ENCODE results near the gene UNC5C. TPM values are rescaled to one million over a fixed set of nuclear protein-coding genes. Genes with fewer than 3 reads are reported as not detected.
A peak's percentile ranks its signal among the peaks of the same experiment; 100 is the strongest.

UNC5C gene
- total RNA-seq, 2 donors from 2014 or later, result 4.0 to 5.9 TPM

GRCh38 chr4:95499291-95499696, 49.5 kb downstream of the UNC5C start:
- no peak for ATAC-seq
- intact Hi-C loops (cut with DNase I, micrococcal nuclease), result no loop called here
- no peak for DNase-seq

- ATAC-seq (no peak), DNase-seq (no peak)
- intact Hi-C loops (cut with DNase I, micrococcal nuclease), result no loop called here
These were observed 54.6 kb downstream of the UNC5C start for GRCh38 chr4:95494186-95494585.

GRCh38 chr4:95478679-95479078, 70.1 kb downstream of the UNC5C start:
- DNase-seq (no peak), ATAC-seq (no peak)
- intact Hi-C loops (cut with DNase I, micrococcal nuclease), result no loop called here

GRCh38 chr4:95476121-95476520, 72.7 kb downstream of the UNC5C start:
- intact Hi-C loops (cut with DNase I, micrococcal nuclease), result no loop called here
- ATAC-seq (no peak), DNase-seq (no peak)

GRCh38 chr4:95472534-95472933, 76.2 kb downstream of the UNC5C start:
- intact Hi-C loops (cut with DNase I, micrococcal nuclease), result no loop called here
- ATAC-seq (no peak), DNase-seq (no peak)

- DNase-seq (no peak), ATAC-seq (no peak)
- intact Hi-C loops (cut with DNase I, micrococcal nuclease), result no loop called here
These were observed 78.2 kb downstream of the UNC5C start for GRCh38 chr4:95470622-95471021.

- no peak for ATAC-seq
- no peak for DNase-seq
- intact Hi-C loops (cut with DNase I, micrococcal nuclease), result no loop called here
These were observed 79.2 kb downstream of the UNC5C start for GRCh38 chr4:95469617-95470016.

- intact Hi-C loops (cut with DNase I, micrococcal nuclease), result no loop called here
- ATAC-seq (peak; percentile 54), DNase-seq (no peak)
These were observed 82.0 kb downstream of the UNC5C start for GRCh38 chr4:95466791-95467190.

GRCh38 chr4:95465010-95465409, 83.8 kb downstream of the UNC5C start:
- intact Hi-C loops (cut with DNase I, micrococcal nuclease), result no loop called here
- DNase-seq (no peak), ATAC-seq (no peak)

- ATAC-seq (no peak), DNase-seq (no peak)
- intact Hi-C loops (cut with DNase I, micrococcal nuclease), result no loop called here
These were observed 85.9 kb downstream of the UNC5C start for GRCh38 chr4:95462921-95463320.

- DNase-seq (no peak), ATAC-seq (no peak)
- intact Hi-C loops (cut with DNase I, micrococcal nuclease), result no loop called here
These were observed 91.4 kb downstream of the UNC5C start for GRCh38 chr4:95457353-95457752.

GRCh38 chr4:95450294-95450693, 98.5 kb downstream of the UNC5C start:
- intact Hi-C loops (cut with DNase I, micrococcal nuclease), result no loop called here
- DNase-seq (no peak), ATAC-seq (no peak)

- ATAC-seq (no peak), DNase-seq (no peak)
- intact Hi-C loops (cut with DNase I, micrococcal nuclease), result no loop called here
These were observed 102.6 kb downstream of the UNC5C start for GRCh38 chr4:95446173-95446572.

GRCh38 chr4:95445251-95445650, 103.5 kb downstream of the UNC5C start:
- DNase-seq, result no peak
- intact Hi-C loops (cut with DNase I, micrococcal nuclease), result no loop called here
- ATAC-seq, result no peak

GRCh38 chr4:95444812-95445211, 104.0 kb downstream of the UNC5C start:
- ATAC-seq, result no peak
- no peak for DNase-seq
- intact Hi-C loops (cut with DNase I, micrococcal nuclease), result no loop called here

- ATAC-seq (no peak), DNase-seq (no peak)
- intact Hi-C loops (cut with DNase I, micrococcal nuclease), result no loop called here
These were observed 108.9 kb downstream of the UNC5C start for GRCh38 chr4:95439896-95440295.

- DNase-seq (no peak), ATAC-seq (no peak)
- intact Hi-C loops (cut with DNase I, micrococcal nuclease), result no loop called here
These were observed 109.7 kb downstream of the UNC5C start for GRCh38 chr4:95439071-95439470.

GRCh38 chr4:95432466-95432865, 116.3 kb downstream of the UNC5C start:
- DNase-seq (no peak), ATAC-seq (no peak)
- intact Hi-C loops (cut with DNase I, micrococcal nuclease), result no loop called here

GRCh38 chr4:95431678-95432077, 117.1 kb downstream of the UNC5C start:
- ATAC-seq, result no peak
- DNase-seq, result no peak
- intact Hi-C loops (cut with DNase I, micrococcal nuclease), result no loop called here

- intact Hi-C loops (cut with DNase I, micrococcal nuclease), result no loop called here
- ATAC-seq (no peak), DNase-seq (no peak)
These were observed 119.4 kb downstream of the UNC5C start for GRCh38 chr4:95429416-95429815.

GRCh38 chr4:95428291-95429070, 120.3 kb downstream of the UNC5C start:
- DNase-seq (no peak), ATAC-seq (no peak)
- intact Hi-C loops (cut with DNase I, micrococcal nuclease), result no loop called here

Data from left colon (tissue), 2 donors.